SU-DHL-6 (cell line): ENCODE data around the gene PDE2A.

ENCODE experiments used
- H2AFZ ChIP-seq: fragments of 200-600 bp; sonication (generic); 2 replicates; pipeline ENCODE4 v1.6.1; 2014; ENCODE audit warnings: low read depth, mild to moderate bottlenecking, moderate library complexity, mixed read lengths, antibody characterized with exemption, low read length; ENCODE audit not compliant: severe bottlenecking
- H3F3A ChIP-seq: fragments of 200-600 bp; shearing (Covaris generic); 2 replicates; pipeline ENCODE4 v1.6.0; 2016; ENCODE audit warnings: antibody characterized with exemption, mild to moderate bottlenecking; ENCODE audit not compliant: insufficient read depth
- H3K27ac ChIP-seq: fragments of 200-600 bp; sonication (generic); 2 replicates; pipeline ENCODE4 v1.5.1; 2016; ENCODE audit warnings: low read depth, mild to moderate bottlenecking, low read length, moderate library complexity, mixed read lengths
- H3K27me3 ChIP-seq: fragments of 200-600 bp; sonication (generic), shearing (Covaris generic); 2 replicates; pipeline ENCODE4 v1.6.0; 2014; ENCODE audit warnings: mild to moderate bottlenecking, low read length
- H3K36me3 ChIP-seq: fragments of 200-600 bp; sonication (generic); 2 replicates; pipeline ENCODE4 v1.6.1; 2014; ENCODE audit warnings: mild to moderate bottlenecking, low read length, mixed read lengths
- H3K4me2 ChIP-seq: fragments of 300-600, 200-600 bp; shearing (Covaris generic), sonication (generic); 2 replicates; pipeline ENCODE4 v1.6.0; 2014; ENCODE audit warnings: low read length, low read depth, mild to moderate bottlenecking; ENCODE audit not compliant: poor library complexity, severe bottlenecking
- H3K4me3 ChIP-seq: fragments of 200-600 bp; sonication (generic); 2 replicates; pipeline ENCODE4 v1.5.1; 2014; ENCODE audit warnings: antibody characterized with exemption, low read length, mild to moderate bottlenecking, mixed read lengths; ENCODE audit not compliant: insufficient read depth, poor library complexity, severe bottlenecking
- H3K79me2 ChIP-seq: fragments of 200-600 bp; sonication (generic); 2 replicates; pipeline ENCODE4 v1.6.1; 2014; ENCODE audit warnings: mild to moderate bottlenecking, low read length, moderate library complexity; ENCODE audit not compliant: insufficient read depth
- H3K9ac ChIP-seq: fragments of 200-600 bp; sonication (generic); 2 replicates; pipeline ENCODE4 v1.7.0; 2014; ENCODE audit warnings: mild to moderate bottlenecking, low read length
- H3K9me2 ChIP-seq: fragments of 200-600 bp; sonication (generic); replicated peaks from 2 replicates; pipeline ENCODE4 v1.6.1; 2014; ENCODE audit warnings: low read length; ENCODE audit not compliant: insufficient read depth
- H3K9me3 ChIP-seq: fragments of 200-600 bp; sonication (generic); 2 replicates; pipeline ENCODE4 v1.6.1; 2014; ENCODE audit warnings: low read length, mixed read lengths; ENCODE audit not compliant: insufficient read depth
- H4K20me1 ChIP-seq: fragments of 200-600 bp; sonication (generic); 2 replicates; pipeline ENCODE4 v1.6.1; 2014; ENCODE audit warnings: low read depth, mild to moderate bottlenecking, antibody characterized with exemption, low read length, moderate library complexity, mixed read lengths
- CTCF ChIP-seq: fragments of 200-600 bp; sonication (generic); IDR thresholded peaks from one replicate; pipeline ENCODE4 v1.5.1; 2017; ENCODE audit warnings: antibody characterized with exemption, mild to moderate bottlenecking, low read length, moderate library complexity; ENCODE audit not compliant: insufficient read depth, poor library complexity, severe bottlenecking
- EZH2phosphoT487 ChIP-seq: fragments of 200-600 bp; sonication (generic), shearing (Covaris generic); conservative IDR thresholded peaks from 2 replicates; pipeline ENCODE4 v1.6.1; 2018; ENCODE audit warnings: mild to moderate bottlenecking, antibody characterized with exemption, low read length, moderate library complexity, mixed read lengths

The PDE2A gene

DNA sequence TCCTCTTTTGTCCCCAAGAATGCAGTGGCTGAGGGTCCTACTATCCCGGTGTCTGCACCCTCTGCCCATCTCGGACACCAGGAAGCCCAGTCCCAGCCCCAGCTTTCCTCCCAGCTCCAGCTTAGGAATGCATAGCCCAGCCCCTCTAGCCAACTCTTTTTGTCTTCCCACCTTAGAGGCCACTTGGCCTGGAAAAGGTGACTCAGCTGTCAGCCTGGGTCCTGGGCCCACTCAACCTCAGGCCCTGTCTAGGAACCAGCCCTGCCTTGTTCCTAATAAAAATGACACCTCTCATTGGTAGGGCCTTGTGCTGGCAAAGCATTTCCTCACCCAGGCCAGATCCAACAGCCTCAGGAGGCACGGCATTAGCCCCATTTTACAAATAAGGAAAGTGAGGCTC is 28.2 kb downstream of the PDE2A start:
- Histone ChIP-seq H3K79me2 (no peaks in the 10 kb centered on the region), H3K4me3 (no peak overlapping the region), H3K9me2 (no peaks in the 10 kb centered on the region), H3F3A (no peaks in the 10 kb centered on the region), H3K27ac (no peak overlapping the region), H3K9me3 (no peaks in the 10 kb centered on the region), H3K4me2 (no peak overlapping the region), H3K27me3 (no peaks in the 10 kb centered on the region), H4K20me1 (no peaks in the 10 kb centered on the region), H2AFZ (no peak overlapping the region), H3K36me3 (no peaks in the 10 kb centered on the region), H3K9ac (no peak overlapping the region)
- TF ChIP-seq CTCF, result no peak
- TF ChIP-seq EZH2phosphoT487, result no peak

- Histone ChIP-seq H3K27me3 (no peaks in the 10 kb centered on the region), H3K36me3 (no peaks in the 10 kb centered on the region), H2AFZ (no peak overlapping the region), H3K9ac (no peak overlapping the region), H3K4me3 (no peak overlapping the region), H4K20me1 (no peaks in the 10 kb centered on the region), H3K79me2 (no peaks in the 10 kb centered on the region), H3K4me2 (peak overlapping the region; percentile 33), H3K9me3 (no peaks in the 10 kb centered on the region), H3K9me2 (no peaks in the 10 kb centered on the region), H3F3A (no peaks in the 10 kb centered on the region), H3K27ac (no peak overlapping the region)
- TF ChIP-seq EZH2phosphoT487 (no peak), CTCF (no peak)
Measured at GRCh38 chr11:72643547-72643946, 30.7 kb downstream of the PDE2A start.

DNA sequence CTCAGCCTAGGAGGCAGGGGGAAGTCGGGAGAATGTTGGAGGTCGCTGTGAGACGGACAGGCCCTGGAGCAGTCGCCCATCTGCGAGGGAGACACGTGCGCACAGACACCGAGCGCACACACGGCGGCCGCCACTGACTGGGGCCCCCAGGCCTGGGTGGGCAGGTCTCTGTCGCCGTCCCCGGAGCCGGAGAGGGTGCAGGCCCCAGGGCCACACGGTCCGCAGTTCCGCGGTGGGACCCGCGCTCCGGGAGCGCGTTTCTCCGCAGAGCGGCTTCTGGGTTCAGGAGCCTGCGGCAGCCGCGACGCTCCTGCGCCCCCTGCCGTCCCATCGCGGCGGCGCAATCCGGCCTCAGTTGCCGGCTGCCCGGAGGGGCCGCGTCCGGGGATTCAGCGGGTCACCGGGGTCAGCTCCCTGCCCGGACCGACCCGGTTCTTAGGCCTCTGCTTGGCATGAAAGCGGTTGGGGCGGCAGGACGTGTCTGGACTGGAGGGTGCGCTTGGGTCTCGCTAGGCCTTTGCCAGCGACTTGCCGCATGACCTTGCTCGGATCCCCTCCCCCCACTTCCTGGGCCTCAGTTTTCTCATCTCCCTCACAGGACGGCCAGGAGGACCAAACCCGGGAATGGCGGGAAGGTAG is 31.2 kb downstream of the PDE2A start:
- Histone ChIP-seq H3K9me3 (no peaks in the 10 kb centered on the region), H3K4me2 (peak overlapping the region; percentile 53), H4K20me1 (no peaks in the 10 kb centered on the region), H3K4me3 (peak overlapping the region; percentile 16), H3K36me3 (no peaks in the 10 kb centered on the region), H3K9me2 (no peaks in the 10 kb centered on the region), H3K9ac (no peak overlapping the region; the same call in 1 of the 2 replicates), H3K27ac (no peak overlapping the region), H3K27me3 (no peaks in the 10 kb centered on the region), H3F3A (no peaks in the 10 kb centered on the region), H3K79me2 (no peaks in the 10 kb centered on the region), H2AFZ (peak overlapping the region; percentile 12)
- no peak for TF ChIP-seq EZH2phosphoT487
- TF ChIP-seq CTCF, result peak; percentile 84
